K562 (cell line): Measurements from ENCODE around the gene CNGB1. TPM values are rescaled to one million over a fixed set of nuclear protein-coding genes. Genes with fewer than 3 reads are reported as not detected.
A peak's percentile ranks its signal among the peaks of the same experiment; 100 is the strongest.

Experiments
- BHLHE40 ChIP-seq: IDR thresholded peaks from 2 replicates; pipeline ENCODE4 v1.6.1; 2011; ENCODE audit warnings: low read length, improper control_type of control experiment
- DDX20 ChIP-seq: fragments of 450-650 bp; IDR thresholded peaks from 2 replicates; pipeline ENCODE4 v1.6.1; 2016; ENCODE audit warnings: missing genetic modification characterization, low read depth, mild to moderate bottlenecking, missing compliant biosample characterization, moderate library complexity
- ELF1 ChIP-seq: fragments of 200-800 bp; sonication (Bioruptor generic); IDR thresholded peaks from 2 replicates; pipeline ENCODE4 v1.6.1; 2016; ENCODE audit warnings: missing genetic modification characterization, missing compliant biosample characterization
- ETV5 ChIP-seq: sonication (generic); formaldehyde crosslinking; IDR thresholded peaks from 2 replicates; pipeline ENCODE4 v1.4.0; 2020; ENCODE audit warnings: low read depth, mild to moderate bottlenecking, missing genetic modification reagents
- KHSRP ChIP-seq: fragments of 450-650 bp; IDR thresholded peaks from 2 replicates; pipeline ENCODE4 v1.6.1; 2017
- MAFG ChIP-seq: fragments of 450-650 bp; conservative IDR thresholded peaks from 2 replicates; pipeline ENCODE4 v1.6.1; 2016; ENCODE audit warnings: missing genetic modification characterization, missing compliant biosample characterization
- MAX ChIP-seq: sonication (generic); formaldehyde crosslinking; IDR thresholded peaks from 2 replicates; pipeline ENCODE4 v1.9.0; 2022; ENCODE audit warnings: mild to moderate bottlenecking, missing genetic modification reagents
- NELFE ChIP-seq: IDR thresholded peaks from 2 replicates; pipeline ENCODE4 v1.6.1; 2011; ENCODE audit warnings: mild to moderate bottlenecking; ENCODE audit not compliant: insufficient read depth, insufficient read length
- NUFIP1 ChIP-seq: fragments of 450-650 bp; IDR thresholded peaks from 2 replicates; pipeline ENCODE4 v1.6.1; 2018; ENCODE audit not compliant: partially characterized antibody
- PCBP2 ChIP-seq: fragments of 200-400 bp; formaldehyde crosslinking; IDR thresholded peaks from 2 replicates; pipeline ENCODE4 v1.6.1; 2018; ENCODE audit warnings: low read length, low read depth, mild to moderate bottlenecking, moderate library complexity; ENCODE audit not compliant: poor library complexity, severe bottlenecking
- PHF20 ChIP-seq: fragments of 450-650 bp; IDR thresholded peaks from 2 replicates; pipeline ENCODE4 v1.6.1; 2018; ENCODE audit not compliant: partially characterized antibody
- PRMT5 ChIP-seq: sonication (generic); formaldehyde crosslinking; IDR thresholded peaks from 2 replicates; pipeline ENCODE4 v1.5.0; 2020; ENCODE audit warnings: missing genetic modification reagents
- SFPQ ChIP-seq: fragments of 200-400 bp; formaldehyde crosslinking; IDR thresholded peaks from 2 replicates; pipeline ENCODE4 v1.6.1; 2017; ENCODE audit warnings: mild to moderate bottlenecking, low read depth, low read length, moderate library complexity
- SMARCA5 ChIP-seq: fragments of 450-650 bp; IDR thresholded peaks from 2 replicates; pipeline ENCODE4 v1.6.1; 2016
- STAG1 ChIP-seq: sonication (generic); formaldehyde crosslinking; IDR thresholded peaks from 2 replicates; pipeline ENCODE4 v1.5.0; 2020; ENCODE audit warnings: missing genetic modification reagents, borderline replicate concordance
- TAF1 ChIP-seq: IDR thresholded peaks from 2 replicates; pipeline ENCODE4 v1.6.1; 2011; ENCODE audit warnings: mild to moderate bottlenecking, low read length, moderate library complexity; ENCODE audit not compliant: insufficient read depth, control insufficient read depth, severe bottlenecking; ENCODE audit errors: extremely low read depth
- TAL1 ChIP-seq: fragments of 450-650 bp; IDR thresholded peaks from 2 replicates; pipeline ENCODE4 v1.6.1; 2016; ENCODE audit warnings: mild to moderate bottlenecking
- TCF7 ChIP-seq: sonication (generic); IDR thresholded peaks from 2 replicates; pipeline ENCODE4 v1.6.1; 2016; ENCODE audit warnings: antibody characterized with exemption, borderline replicate concordance
- TEAD1 ChIP-seq, 2 experiments: fragments of 450-650 bp in 1 of 2; sonication (generic) in 1 of 2; formaldehyde crosslinking; IDR thresholded peaks; 2 replicates each; pipeline versions ENCODE4 v1.4.0 to v1.8.0; 2020 to 2022; ENCODE audit warnings: mild to moderate bottlenecking in 2 of 2, missing genetic modification reagents in 1 of 2
- ZBTB8A ChIP-seq: fragments of 450-650 bp; IDR thresholded peaks from 2 replicates; pipeline ENCODE4 v1.6.1; 2018; ENCODE audit warnings: mild to moderate bottlenecking, moderate library complexity; ENCODE audit not compliant: partially characterized antibody
- ZFP30 ChIP-seq: fragments of 250-450 bp; sonication (Bioruptor Pico); IDR thresholded peaks from 2 replicates; pipeline ENCODE4 v1.8.0; 2022; ENCODE audit warnings: moderate library complexity, mild to moderate bottlenecking, inconsistent platforms, borderline replicate concordance
- ZFX ChIP-seq: sonication (generic); formaldehyde crosslinking; IDR thresholded peaks from 2 replicates; pipeline ENCODE4 v1.8.0; 2022; ENCODE audit warnings: mild to moderate bottlenecking, missing genetic modification reagents, moderate library complexity
- ZNF263 ChIP-seq: sonication (generic); formaldehyde crosslinking; IDR thresholded peaks from 2 replicates; pipeline ENCODE4 v1.8.0; 2022; ENCODE audit warnings: mild to moderate bottlenecking, missing genetic modification reagents, borderline replicate concordance
- ZNF444 ChIP-seq: fragments of 250-450 bp; sonication (Bioruptor Pico); IDR thresholded peaks from 2 replicates; pipeline ENCODE4 v1.4.0; 2020; ENCODE audit warnings: mild to moderate bottlenecking, moderate library complexity
- ZNF707 ChIP-seq: fragments of 250-450 bp; sonication (Bioruptor Pico); conservative IDR thresholded peaks from 2 replicates; pipeline ENCODE4 v1.8.0; 2022; ENCODE audit warnings: inconsistent platforms, mild to moderate bottlenecking, moderate library complexity
- polyA plus RNA-seq, 8 experiments: library from polyadenylated mRNA; depleted of rRNA in 4 of 8; stranded (reverse) in 5 of 8; unstranded in 3 of 8; fragments of >200 nt; fragmentation: Nextera tagmentation in 2 of 8; fragmentation: Illumina TruSeq in 1 of 8; extraction: Ambion mirVana in 2 of 8; extraction: Trizol in 1 of 8; gene quantifications; 2 replicates each; pipeline versions ENCODE4 v1.2.1 to v1.2.3, GENCODE V29; 2011 to 2014; ENCODE audit warnings: inconsistent platforms in 1 of 8, missing spikeins in 1 of 8
- total RNA-seq, 7 experiments: library from RNA; depleted of rRNA in 6 of 7; stranded (reverse); fragments of >200 nt in 6 of 7; fragmentation: Illumina TruSeq in 2 of 7; extraction: Trizol in 2 of 7; gene quantifications; 2 replicates each; pipeline versions ENCODE4 v1.2.1 to v1.2.3, GENCODE V29; 2011 to 2021; ENCODE audit warnings: low replicate concordance in 1 of 7
- TF ChIP-seq, protein P1 (sequence below): fragments of 450-650 bp; conservative IDR thresholded peaks from 2 replicates; pipeline ENCODE4 v1.6.1; 2016; ENCODE audit warnings: missing genetic modification characterization, low read depth, mild to moderate bottlenecking, control low read depth, missing compliant biosample characterization

The CNGB1 gene
- total and polyA plus RNA-seq, 9 of the 15 experiments (the other 6 are each of a cell fraction or from before 2014, with no cell fraction given) = not detected

- TF ChIP-seq, protein P1, sequence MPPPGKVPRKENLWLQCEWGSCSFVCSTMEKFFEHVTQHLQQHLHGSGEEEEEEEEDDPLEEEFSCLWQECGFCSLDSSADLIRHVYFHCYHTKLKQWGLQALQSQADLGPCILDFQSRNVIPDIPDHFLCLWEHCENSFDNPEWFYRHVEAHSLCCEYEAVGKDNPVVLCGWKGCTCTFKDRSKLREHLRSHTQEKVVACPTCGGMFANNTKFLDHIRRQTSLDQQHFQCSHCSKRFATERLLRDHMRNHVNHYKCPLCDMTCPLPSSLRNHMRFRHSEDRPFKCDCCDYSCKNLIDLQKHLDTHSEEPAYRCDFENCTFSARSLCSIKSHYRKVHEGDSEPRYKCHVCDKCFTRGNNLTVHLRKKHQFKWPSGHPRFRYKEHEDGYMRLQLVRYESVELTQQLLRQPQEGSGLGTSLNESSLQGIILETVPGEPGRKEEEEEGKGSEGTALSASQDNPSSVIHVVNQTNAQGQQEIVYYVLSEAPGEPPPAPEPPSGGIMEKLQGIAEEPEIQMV (tag) = no peak
- no peak for TF ChIP-seq NUFIP1
- no peak for TF ChIP-seq ZNF444 (CRISPR knock-in tag)
- TF ChIP-seq ZFP30 (CRISPR knock-in tag) = no peak
- peak; percentile 37; the same call in 1 of the 2 replicates for TF ChIP-seq ZFX (CRISPR knock-in tag)
- TF ChIP-seq ZBTB8A = no peak
- peak; percentile 86 for TF ChIP-seq STAG1
- no peak for TF ChIP-seq ZNF707 (CRISPR knock-in tag)
- TF ChIP-seq PRMT5 (CRISPR knock-in tag) = no peak
- TF ChIP-seq NELFE = no peak
- TF ChIP-seq PCBP2 = no peak
- no peak for TF ChIP-seq TEAD1 (CRISPR knock-in tag; IDR thresholded peaks at IDR 0.05)
- no peak for TF ChIP-seq MAFG (tag)
- no peak for TF ChIP-seq ETV5
- TF ChIP-seq ZNF263 (CRISPR knock-in tag) = no peak
- TF ChIP-seq KHSRP = no peak
- TF ChIP-seq SFPQ = no peak
- TF ChIP-seq TAL1 = no peak
- TF ChIP-seq SMARCA5 = peak; percentile 96
- TF ChIP-seq BHLHE40 = peak; percentile 84
- no peak for TF ChIP-seq PHF20
- TF ChIP-seq MAX (CRISPR knock-in tag) = 0 out of 2 replicates have a peak, but pooled peaks have one; percentile 43
- TF ChIP-seq TCF7 = no peak
- TF ChIP-seq DDX20 = no peak
- TF ChIP-seq TAF1 = no peak
- no peak for TF ChIP-seq ELF1 (tag)
Measured at GRCh38 chr16:57899771-57900661, 70.9 kb downstream of the CNGB1 start (continued).
